SW480 (cell line): ENCODE results near the gene OR5M10.
"Not testable (repeated sequence)": the region's sequence is repeated elsewhere in the genome, so short reads cannot be mapped to it uniquely, and the experiment has no call there.

Experiments
- DNase-seq: peaks from one replicate; pipeline ENCODE4 v3.0.0-alpha.2; 2016; ENCODE audit warnings: low spot score

OR5M10 gene

GRCh38 chr11:56577621-56578020 lies at the start of gene OR5M10:
OR5M10 (minus strand) TSS chr11:56577721; CDS start chr11:56577721, 0 bp downstream.
- no peak for DNase-seq

- no peak for DNase-seq
Measured at GRCh38 chr11:56625946-56626345, 48.4 kb upstream of the OR5M10 start.

- peak; percentile 84 for DNase-seq
Measured at GRCh38 chr11:56624661-56625110, 47.2 kb upstream of the OR5M10 start.

- no peak for DNase-seq
Measured at GRCh38 chr11:56611174-56611573, 33.7 kb upstream of the OR5M10 start.

- DNase-seq, result not testable (repeated sequence)
Measured at GRCh38 chr11:56592088-56592717, 14.7 kb upstream of the OR5M10 start.

- DNase-seq, result no peak
Measured at GRCh38 chr11:56558574-56558973, 18.9 kb downstream of the OR5M10 start.

- DNase-seq, result not testable (repeated sequence)
Measured at GRCh38 chr11:56554691-56555090, 22.8 kb downstream of the OR5M10 start.

GRCh38 chr11:56545531-56545930 lies 32.0 kb downstream of the OR5M10 start:
- no peak for DNase-seq

- no peak for DNase-seq
Measured at GRCh38 chr11:56543739-56544138, 33.8 kb downstream of the OR5M10 start.

GRCh38 chr11:56543157-56543556 lies 34.4 kb downstream of the OR5M10 start, which contains the start of gene OR5M11:
OR5M11 (minus strand) TSS chr11:56543257; CDS start chr11:56543257, 0 bp downstream.
- DNase-seq, result no peak

GRCh38 chr11:56533054-56533740 lies 44.3 kb downstream of the OR5M10 start:
- no peak for DNase-seq

GRCh38 chr11:56531856-56532255 lies 45.7 kb downstream of the OR5M10 start:
- DNase-seq, result no peak
